GM11168 (cell line): ENCODE measurements around the gene ST7.

Experiments used
- in situ Hi-C: fragments of 300-500 bp; cut with MboI; formaldehyde crosslinking; loops from one replicate; pipeline ENCODE4 v1.12.0; 2022; ENCODE audit warnings: low sequenced_read_pairs; ENCODE audit not compliant: unreplicated experiment

The ST7 gene

GRCh38 chr7:117169907-117170306 lies 216.6 kb downstream of the ST7 start:
- in situ Hi-C loops, result no loop called here

GRCh38 chr7:117171106-117171505 lies 217.8 kb downstream of the ST7 start:
- in situ Hi-C loops, result no loop called here

GRCh38 chr7:117172283-117172682 lies 219.0 kb downstream of the ST7 start:
- in situ Hi-C loops, result no loop called here

- in situ Hi-C loops, result no loop called here
Observed at GRCh38 chr7:117173035-117173770, 219.9 kb downstream of the ST7 start.

GRCh38 chr7:117176206-117176605 lies 222.9 kb downstream of the ST7 start:
- in situ Hi-C loops, result no loop called here

- in situ Hi-C loops, result no loop called here
Observed at GRCh38 chr7:117178600-117178999, 225.3 kb downstream of the ST7 start.

GRCh38 chr7:117179701-117180100 lies 226.4 kb downstream of the ST7 start:
- in situ Hi-C loops, result no loop called here

- in situ Hi-C loops, result no loop called here
Observed at GRCh38 chr7:117183729-117184128, 230.4 kb downstream of the ST7 start.

GRCh38 chr7:117184367-117184766 lies 231.1 kb downstream of the ST7 start:
- in situ Hi-C loops, result no loop called here

GRCh38 chr7:117185124-117185523 lies 231.8 kb downstream of the ST7 start:
- in situ Hi-C loops, result no loop called here

GRCh38 chr7:117186218-117187010 lies 233.1 kb downstream of the ST7 start:
- in situ Hi-C loops, result no loop called here

GRCh38 chr7:117188376-117188775 lies 235.1 kb downstream of the ST7 start:
- in situ Hi-C loops, result no loop called here

- in situ Hi-C loops, result no loop called here
Observed at GRCh38 chr7:117188949-117189592, 235.8 kb downstream of the ST7 start.

GRCh38 chr7:117190104-117190503 lies 236.8 kb downstream of the ST7 start:
- in situ Hi-C loops, result no loop called here

- in situ Hi-C loops, result no loop called here
Observed at GRCh38 chr7:117190746-117191435, 237.6 kb downstream of the ST7 start.

- in situ Hi-C loops, result no loop called here
Observed at GRCh38 chr7:117192108-117192507, 238.8 kb downstream of the ST7 start.

GRCh38 chr7:117193564-117193963 lies 240.3 kb downstream of the ST7 start:
- in situ Hi-C loops, result no loop called here

GRCh38 chr7:117194445-117194844 lies 241.1 kb downstream of the ST7 start:
- in situ Hi-C loops, result no loop called here

GRCh38 chr7:117195361-117196029 lies 242.2 kb downstream of the ST7 start:
- in situ Hi-C loops, result no loop called here

GRCh38 chr7:117200132-117200531 lies 246.8 kb downstream of the ST7 start:
- in situ Hi-C loops, result no loop called here
